Thyroid gland (tissue), 4 donors: Measurements from ENCODE around the gene SHANK3. TPM values are rescaled to one million over a fixed set of nuclear protein-coding genes. Genes with fewer than 3 reads are reported as not detected.

Experiments used
- DNase-seq, 2 donors: peaks; one replicate each; pipeline ENCODE4 v3.0.0-alpha.2; 2019
- H3K27ac ChIP-seq, 3 donors: fragments of 200-600 bp; sonication (generic); 1 replicate in 2 of 3; 2 replicates in 1 of 3; pipeline ENCODE4 v1.5.1; 2016 to 2019; ENCODE audit warnings: mild to moderate bottlenecking in 1 of 3, moderate library complexity in 1 of 3
- H3K27me3 ChIP-seq: fragments of 200-600 bp; sonication (generic); one replicate; pipeline ENCODE4 v1.5.1; 2019
- H3K36me3 ChIP-seq, 2 donors: fragments of 200-600 bp; sonication (generic); one replicate each; pipeline ENCODE4 v1.5.1; 2016 to 2019
- H3K4me1 ChIP-seq, 2 donors: fragments of 200-600 bp; sonication (generic); one replicate each; pipeline ENCODE4 v1.5.1; 2017 to 2019
- H3K4me3 ChIP-seq, 3 donors: fragments of 200-600 bp; sonication (generic); replicated peaks in 1 of 3; 1 replicate in 2 of 3; 2 replicates in 1 of 3; pipeline ENCODE4 v1.5.1; 2016; ENCODE audit warnings: mild to moderate bottlenecking in 1 of 3
- H3K9me3 ChIP-seq: fragments of 200-600 bp; sonication (generic); one replicate; pipeline ENCODE4 v1.5.1; 2017
- POLR2A ChIP-seq, 2 donors: fragments of 450-650 bp; IDR thresholded peaks; one replicate each; pipeline ENCODE4 v1.6.1; 2017; ENCODE audit warnings: antibody characterized with exemption in 2 of 2, mild to moderate bottlenecking in 2 of 2, moderate library complexity in 1 of 2
- WGBS, 2 donors: methylation state at CpG; one replicate each; pipeline ENCODE4 v1.1.5; 2017; 5-methylcytosine and 5-hydroxymethylcytosine counted together
- intact Hi-C: fragments of 100-400 bp; cut with DNase I; formaldehyde crosslinking; loops from one replicate; pipeline ENCODE4 v1.15.1; 2023
- total RNA-seq, 4 donors: library from RNA; depleted of rRNA; stranded (reverse); fragments of >200 nt; gene quantifications; one replicate each; pipeline ENCODE4 v1.2.3, GENCODE V29; 2016
- TF ChIP-seq, protein P1 (sequence below), 6 experiments: fragments of 200-600 bp in 3 of 6; fragments of 450-650 bp in 3 of 6; sonication (generic) in 3 of 6; IDR thresholded peaks; one replicate each; pipeline ENCODE4 v1.5.1; 2016 to 2019; ENCODE audit warnings: antibody characterized with exemption in 6 of 6, mild to moderate bottlenecking in 2 of 6, inconsistent platforms in 1 of 6, moderate library complexity in 1 of 6

SHANK3 gene
- total RNA-seq, 4 donors from 2014 or later: 11.5 to 23.0 (median 17.7) TPM

DNA sequence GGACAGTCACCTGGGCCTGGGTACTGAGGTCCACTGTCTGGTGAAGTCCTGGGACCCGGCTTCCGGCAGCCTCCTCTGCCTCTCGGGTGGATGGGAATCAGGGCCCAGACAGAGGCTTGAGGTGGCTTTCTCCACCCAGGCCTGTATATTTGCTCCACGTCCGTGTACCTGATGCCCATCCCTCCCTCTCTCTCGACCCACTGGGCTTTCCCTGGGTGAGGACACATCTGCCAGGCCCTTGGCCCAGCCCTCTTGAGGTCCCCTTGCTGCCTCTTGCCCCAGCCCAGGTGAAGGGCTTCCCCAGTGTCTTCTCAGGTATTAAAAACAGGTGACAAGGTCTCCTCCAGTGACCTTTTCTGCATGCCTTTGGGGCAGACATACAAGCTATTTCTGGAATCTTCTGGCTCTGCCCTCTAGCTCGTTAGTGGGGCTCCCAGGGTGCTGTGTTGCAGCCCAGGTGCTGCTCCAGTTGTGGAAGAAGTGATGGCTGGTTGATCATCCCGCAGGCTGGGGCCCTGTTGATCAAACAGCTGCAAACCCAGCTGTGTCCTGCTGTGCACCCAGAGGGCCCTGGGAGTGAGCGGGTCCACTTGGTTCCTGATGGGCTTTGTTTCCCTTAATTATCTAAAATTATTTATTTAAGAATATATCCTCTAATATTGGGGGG lies 39.9 kb downstream of the SHANK3 start:
- no peaks in the 10 kb centered on the region for H3K4me1 ChIP-seq
- no peaks in the 10 kb centered on the region for H3K36me3 ChIP-seq
- no peak for DNase-seq
- no peak overlapping the region for H3K4me3 ChIP-seq
- intact Hi-C loops: no loop called here
- no peaks in the 10 kb centered on the region for H3K9me3 ChIP-seq
- no peak overlapping the region for H3K27ac ChIP-seq
- H3K27me3 ChIP-seq: no peaks in the 10 kb centered on the region
- TF ChIP-seq, protein P1, sequence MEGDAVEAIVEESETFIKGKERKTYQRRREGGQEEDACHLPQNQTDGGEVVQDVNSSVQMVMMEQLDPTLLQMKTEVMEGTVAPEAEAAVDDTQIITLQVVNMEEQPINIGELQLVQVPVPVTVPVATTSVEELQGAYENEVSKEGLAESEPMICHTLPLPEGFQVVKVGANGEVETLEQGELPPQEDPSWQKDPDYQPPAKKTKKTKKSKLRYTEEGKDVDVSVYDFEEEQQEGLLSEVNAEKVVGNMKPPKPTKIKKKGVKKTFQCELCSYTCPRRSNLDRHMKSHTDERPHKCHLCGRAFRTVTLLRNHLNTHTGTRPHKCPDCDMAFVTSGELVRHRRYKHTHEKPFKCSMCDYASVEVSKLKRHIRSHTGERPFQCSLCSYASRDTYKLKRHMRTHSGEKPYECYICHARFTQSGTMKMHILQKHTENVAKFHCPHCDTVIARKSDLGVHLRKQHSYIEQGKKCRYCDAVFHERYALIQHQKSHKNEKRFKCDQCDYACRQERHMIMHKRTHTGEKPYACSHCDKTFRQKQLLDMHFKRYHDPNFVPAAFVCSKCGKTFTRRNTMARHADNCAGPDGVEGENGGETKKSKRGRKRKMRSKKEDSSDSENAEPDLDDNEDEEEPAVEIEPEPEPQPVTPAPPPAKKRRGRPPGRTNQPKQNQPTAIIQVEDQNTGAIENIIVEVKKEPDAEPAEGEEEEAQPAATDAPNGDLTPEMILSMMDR (IDR thresholded peaks at IDR 0.05): no peak
- no peak for TF ChIP-seq POLR2A (IDR thresholded peaks at IDR 0.05)
- WGBS, 2 donors: 74 to 84% methylated on average over 7 to 9 of the region's 9 CpGs

DNA sequence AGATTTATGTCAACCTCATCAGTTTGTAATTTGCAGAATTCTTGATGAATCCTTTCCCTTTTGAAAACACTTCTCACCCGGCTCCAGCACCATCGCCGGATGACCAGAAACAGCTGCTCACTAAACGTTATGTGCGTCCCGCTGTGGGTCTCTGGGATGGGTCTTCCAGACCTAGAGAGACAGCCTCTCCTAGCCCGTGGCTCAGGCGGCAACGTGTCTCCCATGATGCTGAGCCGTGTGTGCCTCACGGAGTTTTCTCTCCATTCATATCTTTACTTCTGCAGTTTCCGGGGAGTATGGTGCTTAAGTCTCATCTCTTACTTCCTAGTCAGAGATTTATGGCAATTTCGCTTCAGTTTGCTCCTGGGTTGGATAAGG lies 40.4 kb downstream of the SHANK3 start:
- Histone ChIP-seq H3K4me1 (no peaks in the 10 kb centered on the region), H3K4me3 (no peak overlapping the region), H3K36me3 (no peaks in the 10 kb centered on the region), H3K27ac (no peak overlapping the region), H3K27me3 (no peaks in the 10 kb centered on the region), H3K9me3 (no peaks in the 10 kb centered on the region)
- 85 to 92% methylated on average over 13 of the region's 13 CpGs for WGBS, 2 donors
- intact Hi-C loops: no loop called here
- no peak for TF ChIP-seq POLR2A (IDR thresholded peaks at IDR 0.05)
- TF ChIP-seq, protein P1 (IDR thresholded peaks at IDR 0.05): no peak
- no peak for DNase-seq

DNA sequence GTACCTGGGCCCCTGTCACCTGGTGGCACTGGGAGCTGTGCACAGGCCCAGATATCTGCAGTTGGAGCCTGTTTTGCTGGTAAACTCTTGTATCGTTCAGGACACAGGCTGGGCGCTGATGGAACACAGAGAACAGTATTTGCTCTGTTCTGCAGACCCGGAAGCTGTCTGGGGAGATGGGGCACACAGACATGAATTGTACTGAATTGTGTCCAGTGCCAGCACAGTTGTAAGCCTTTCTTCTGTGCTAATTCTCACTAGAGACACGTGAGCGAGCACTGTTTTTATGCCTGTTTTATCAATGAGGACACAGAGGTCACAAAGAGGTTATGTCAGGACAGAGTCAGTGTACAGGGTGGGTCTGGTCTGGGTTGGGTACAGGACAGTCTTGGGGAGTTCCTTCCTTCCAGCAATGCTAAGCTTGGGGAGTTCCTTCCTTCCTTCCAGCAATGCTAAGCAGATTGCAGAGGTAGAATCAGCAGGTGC lies 41.0 kb downstream of the SHANK3 start:
- no peaks in the 10 kb centered on the region for H3K36me3 ChIP-seq
- TF ChIP-seq POLR2A (IDR thresholded peaks at IDR 0.05): no peak
- TF ChIP-seq, protein P1 (IDR thresholded peaks at IDR 0.05): no peak
- no peak overlapping the region for H3K27ac ChIP-seq
- no peaks in the 10 kb centered on the region for H3K27me3 ChIP-seq
- no peaks in the 10 kb centered on the region for H3K4me1 ChIP-seq
- no peaks in the 10 kb centered on the region for H3K9me3 ChIP-seq
- intact Hi-C loops: no loop called here
- no peak overlapping the region for H3K4me3 ChIP-seq
- no peak for DNase-seq
- 83 to 89% methylated on average over 5 of the region's 5 CpGs for WGBS, 2 donors

DNA sequence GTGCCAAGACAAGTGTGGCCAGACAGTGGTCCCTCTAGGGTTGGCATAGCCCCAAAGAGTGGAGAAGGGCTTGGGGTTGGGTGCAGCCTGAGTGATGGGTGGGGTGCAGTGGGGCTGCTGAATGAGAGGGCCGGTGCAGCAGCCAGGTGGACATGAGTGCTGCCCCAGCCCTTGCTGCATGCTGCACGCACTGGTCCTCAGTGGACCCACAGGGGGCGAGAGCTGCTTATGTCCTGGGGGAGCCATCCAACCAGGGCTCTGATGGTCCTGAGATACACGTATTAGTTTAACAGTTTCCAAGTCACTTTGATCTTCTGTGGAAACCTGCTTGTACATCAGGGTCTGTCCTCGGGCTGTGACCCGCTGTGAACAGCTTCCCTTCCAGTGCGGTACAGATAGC lies 41.5 kb downstream of the SHANK3 start:
- H3K4me1 ChIP-seq: no peaks in the 10 kb centered on the region
- no peak overlapping the region for H3K27ac ChIP-seq
- no peak for DNase-seq
- no peaks in the 10 kb centered on the region for H3K36me3 ChIP-seq
- H3K4me3 ChIP-seq: no peak overlapping the region
- no peaks in the 10 kb centered on the region for H3K27me3 ChIP-seq
- no peak for TF ChIP-seq POLR2A (IDR thresholded peaks at IDR 0.05)
- TF ChIP-seq, protein P1 (IDR thresholded peaks at IDR 0.05): no peak
- no peaks in the 10 kb centered on the region for H3K9me3 ChIP-seq
- intact Hi-C loops: no loop called here
- WGBS, 2 donors: 89 to 90% methylated on average over 7 of the region's 7 CpGs

DNA sequence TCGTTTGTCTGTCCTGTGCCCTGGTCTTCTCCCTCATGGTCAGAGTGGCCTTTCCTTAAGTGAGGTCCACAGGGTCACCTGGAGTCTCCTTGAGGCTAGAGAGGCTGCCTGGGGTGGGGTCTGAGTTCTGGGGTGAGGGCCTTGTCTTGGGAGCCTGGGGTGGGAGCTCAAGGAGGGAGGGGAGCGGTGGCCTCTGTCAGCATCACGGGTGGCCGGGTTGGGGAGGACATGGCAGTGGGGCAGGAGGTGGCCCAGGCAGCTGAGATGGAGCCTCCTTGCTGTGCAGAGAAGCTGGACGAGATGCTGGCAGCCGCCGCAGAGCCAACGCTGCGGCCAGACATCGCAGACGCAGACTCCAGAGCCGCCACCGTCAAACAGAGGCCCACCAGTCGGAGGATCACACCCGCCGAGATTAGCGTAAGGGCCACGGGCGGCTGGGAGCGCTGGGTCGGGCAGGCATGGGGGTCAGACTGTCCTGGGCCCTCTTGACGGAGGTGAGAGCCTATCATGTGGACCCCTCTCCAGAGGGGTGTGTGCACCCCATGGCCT lies 42.1 kb downstream of the SHANK3 start:
- 90 to 91% methylated on average over 4 to 15 of the region's 22 CpGs for WGBS, 2 donors
- no peak overlapping the region for H3K4me3 ChIP-seq
- no peaks in the 10 kb centered on the region for H3K36me3 ChIP-seq
- intact Hi-C loops: no loop called here
- no peaks in the 10 kb centered on the region for H3K27me3 ChIP-seq
- TF ChIP-seq, protein P1 (IDR thresholded peaks at IDR 0.05): no peak
- TF ChIP-seq POLR2A (IDR thresholded peaks at IDR 0.05): no peak
- no peaks in the 10 kb centered on the region for H3K4me1 ChIP-seq
- no peak overlapping the region for H3K27ac ChIP-seq
- no peaks in the 10 kb centered on the region for H3K9me3 ChIP-seq
- no peak for DNase-seq
